ENCODE measurements around the gene SARM1.

The SARM1 gene

GRCh38 chr17:28371245-28372202 lies at the start of gene SARM1:
SARM1 (plus strand) TSS chr17:28371694; CDS start chr17:28372033, 339 bp downstream.
- peak; percentile 92 for DNase-seq (ENCODE audit: low spot score)
- no peak for TF ChIP-seq CTCF (IDR thresholded peaks at IDR 0.05)
- Histone ChIP-seq H3K27ac (peak within 1 kb of the TSS; percentile 41 to 84), H3K4me3 (peak within 1 kb of the TSS; percentile 82)

- Histone ChIP-seq H3K27ac (no peak overlapping the region), H3K4me3 (no peak overlapping the region)
- DNase-seq (ENCODE audit: low spot score), result no peak
- TF ChIP-seq CTCF (IDR thresholded peaks at IDR 0.05), result no peak
Measured at GRCh38 chr17:28324267-28324745, 47.2 kb upstream of the SARM1 start.

GRCh38 chr17:28324781-28325180 lies 46.7 kb upstream of the SARM1 start:
- no peak overlapping the region for H3K27ac ChIP-seq
- no peak for TF ChIP-seq CTCF (IDR thresholded peaks at IDR 0.05)
- no peak overlapping the region for H3K4me3 ChIP-seq
- no peak for DNase-seq (ENCODE audit: low spot score)

- no peak for TF ChIP-seq CTCF (IDR thresholded peaks at IDR 0.05)
- DNase-seq (ENCODE audit: low spot score), result peak; percentile 17
- Histone ChIP-seq H3K27ac (no peak overlapping the region), H3K4me3 (no peak overlapping the region)
Measured at GRCh38 chr17:28325211-28325610, 46.3 kb upstream of the SARM1 start.

- H3K27ac ChIP-seq, result no peak overlapping the region
- no peak for TF ChIP-seq CTCF (IDR thresholded peaks at IDR 0.05)
- peak; percentile 45 for DNase-seq (ENCODE audit: low spot score)
- no peak overlapping the region for H3K4me3 ChIP-seq
Measured at GRCh38 chr17:28326114-28326513, 45.4 kb upstream of the SARM1 start.

GRCh38 chr17:28327031-28327607 lies 44.4 kb upstream of the SARM1 start:
- Histone ChIP-seq H3K4me3 (no peak overlapping the region), H3K27ac (no peak overlapping the region)
- DNase-seq (ENCODE audit: low spot score), result peak; percentile 45
- no peak for TF ChIP-seq CTCF (IDR thresholded peaks at IDR 0.05)
